Activated CD4-positive, alpha-beta T cell treated with anti-CD3 and anti-CD28 coated beads, Interleukin-2, Interleukin-4, amounts not matched to agents 100 ng/mL and 50 ng/mL, durations not matched to agents 16 hours and 8 hours (primary cell): ENCODE measurements around the gene TMEM51.
"Not testable (repeated sequence)": the region's sequence is repeated elsewhere in the genome, so short reads cannot be mapped to it uniquely, and the experiment has no call there.

Experiments
- DNase-seq: peaks from one replicate; pipeline ENCODE4 v3.0.0-alpha.2; 2020; ENCODE audit warnings: low spot score

The TMEM51 gene

DNA sequence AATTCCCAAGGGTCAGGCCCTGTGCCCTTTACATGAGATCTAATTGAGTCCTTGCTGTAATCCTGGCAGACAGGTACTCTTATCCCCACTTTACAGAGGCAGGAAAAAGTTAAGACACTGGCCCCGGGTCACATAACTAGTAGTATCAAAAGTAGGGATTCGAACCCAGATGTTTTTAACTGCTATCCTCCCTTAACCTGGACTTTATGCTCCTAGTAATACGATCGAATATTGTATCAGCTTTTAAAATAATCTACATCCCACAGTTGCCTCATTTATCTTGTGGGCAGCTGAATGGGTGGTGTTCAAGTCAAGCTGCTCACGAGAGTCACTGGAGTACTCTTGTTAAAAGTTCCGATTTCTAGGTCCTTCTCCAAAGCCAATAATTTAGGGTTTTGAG, 25.5 kb upstream of the TMEM51 start:
- no peak for DNase-seq

DNA sequence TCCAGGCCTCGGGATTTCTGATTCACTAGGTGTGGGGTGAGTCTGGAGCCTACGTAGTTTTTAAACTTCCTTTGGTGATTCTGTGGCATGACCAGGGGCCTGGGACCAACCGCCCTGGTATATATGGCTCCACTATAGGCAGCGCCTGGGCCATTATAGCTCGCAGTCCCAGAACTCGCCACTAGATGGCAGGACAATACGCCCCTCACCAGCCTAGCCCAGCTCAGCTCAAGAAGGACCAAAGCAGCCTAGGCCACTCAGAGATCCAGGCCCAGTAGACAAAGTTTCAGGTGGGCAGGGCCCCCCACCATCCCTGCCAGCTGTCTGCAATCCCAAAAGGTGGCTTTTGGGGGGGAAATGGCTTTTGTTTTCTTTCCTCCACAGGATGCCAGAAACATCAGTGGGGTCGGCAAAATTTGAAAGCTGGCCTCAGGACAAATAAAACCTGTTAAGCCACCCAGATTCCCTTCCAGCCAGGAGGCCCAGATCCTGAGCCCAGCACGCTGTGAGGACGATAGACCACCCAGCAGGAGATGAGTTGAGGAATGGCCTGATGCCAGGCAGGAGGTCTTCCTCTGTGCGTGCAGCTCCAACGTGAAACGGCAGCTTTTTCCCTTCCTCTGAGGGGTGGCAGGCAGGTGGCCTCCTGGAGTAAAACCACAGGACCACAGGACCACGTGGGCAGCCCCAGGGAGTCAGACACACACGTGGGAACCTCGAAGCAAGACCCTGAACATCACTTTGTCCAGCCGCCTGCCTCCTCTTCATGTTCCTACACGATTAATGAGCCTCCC, 24.8 kb upstream of the TMEM51 start:
- peak; percentile 75 for DNase-seq

GRCh38 chr1:15129944-15130343, 23.6 kb upstream of the TMEM51 start:
- no peak for DNase-seq

GRCh38 chr1:15130607-15131006, 22.9 kb upstream of the TMEM51 start:
- no peak for DNase-seq

DNA sequence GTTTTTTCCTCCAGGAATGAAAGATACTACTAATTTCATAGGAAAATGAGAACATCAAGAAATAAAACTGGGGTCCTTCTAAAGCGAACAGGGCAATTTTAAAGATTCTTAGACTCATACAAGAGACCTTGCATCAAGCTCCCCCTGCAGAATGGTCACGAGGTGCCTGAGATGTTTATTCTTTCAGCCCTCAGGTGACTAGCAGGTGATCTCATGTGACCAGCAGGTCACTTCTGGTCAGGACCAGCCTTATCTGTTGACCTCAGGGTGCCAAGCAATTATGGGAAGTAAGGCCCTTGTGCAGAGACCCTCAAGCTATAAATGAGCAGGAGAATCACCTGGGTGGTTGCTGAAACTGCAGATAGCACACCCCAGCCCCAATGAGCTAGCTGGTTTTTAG, 20.6 kb upstream of the TMEM51 start:
- DNase-seq, result no peak

DNA sequence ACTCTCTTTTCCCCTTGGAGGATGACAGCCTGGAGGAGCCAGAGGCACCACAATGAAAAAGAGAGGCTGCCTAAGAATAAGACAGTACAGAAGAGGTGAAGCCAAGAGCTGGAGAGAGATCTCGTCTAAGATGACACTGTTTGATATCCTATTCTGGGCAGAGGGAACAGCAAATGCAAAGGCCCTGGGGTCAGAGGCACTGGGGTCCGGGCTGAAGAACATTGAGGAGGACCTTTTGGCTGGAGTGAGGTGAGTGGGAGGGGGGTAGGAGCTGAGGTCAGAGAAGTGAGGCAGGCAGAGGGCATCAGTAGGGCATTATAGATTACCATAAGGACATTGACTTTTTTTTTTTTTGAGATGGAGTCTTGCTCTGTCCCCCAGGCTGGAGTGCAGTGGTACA, 19.3 kb upstream of the TMEM51 start:
- DNase-seq, result no peak

DNA sequence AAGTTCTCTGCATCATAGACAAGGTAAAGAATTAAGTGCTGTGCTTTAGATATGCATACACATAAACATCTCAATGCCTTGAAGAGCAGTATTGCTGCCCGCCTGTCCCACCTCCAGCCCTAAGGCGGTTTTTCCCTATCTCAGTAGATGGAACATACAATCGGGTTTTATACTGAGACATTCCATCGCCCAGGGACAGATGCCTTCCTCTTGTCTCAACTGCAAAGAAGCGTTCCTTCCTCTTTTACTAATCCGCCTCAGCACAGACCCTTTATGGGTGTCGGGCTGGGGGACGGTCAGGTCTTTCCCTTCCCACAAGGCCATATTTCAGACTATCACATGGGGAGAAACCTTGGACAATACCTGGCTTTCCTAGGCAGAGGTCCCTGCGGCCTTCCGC, 17.9 kb upstream of the TMEM51 start:
- not testable (repeated sequence) for DNase-seq

- DNase-seq, result no peak
Observed at GRCh38 chr1:15137809-15138208, 15.7 kb upstream of the TMEM51 start.

DNA sequence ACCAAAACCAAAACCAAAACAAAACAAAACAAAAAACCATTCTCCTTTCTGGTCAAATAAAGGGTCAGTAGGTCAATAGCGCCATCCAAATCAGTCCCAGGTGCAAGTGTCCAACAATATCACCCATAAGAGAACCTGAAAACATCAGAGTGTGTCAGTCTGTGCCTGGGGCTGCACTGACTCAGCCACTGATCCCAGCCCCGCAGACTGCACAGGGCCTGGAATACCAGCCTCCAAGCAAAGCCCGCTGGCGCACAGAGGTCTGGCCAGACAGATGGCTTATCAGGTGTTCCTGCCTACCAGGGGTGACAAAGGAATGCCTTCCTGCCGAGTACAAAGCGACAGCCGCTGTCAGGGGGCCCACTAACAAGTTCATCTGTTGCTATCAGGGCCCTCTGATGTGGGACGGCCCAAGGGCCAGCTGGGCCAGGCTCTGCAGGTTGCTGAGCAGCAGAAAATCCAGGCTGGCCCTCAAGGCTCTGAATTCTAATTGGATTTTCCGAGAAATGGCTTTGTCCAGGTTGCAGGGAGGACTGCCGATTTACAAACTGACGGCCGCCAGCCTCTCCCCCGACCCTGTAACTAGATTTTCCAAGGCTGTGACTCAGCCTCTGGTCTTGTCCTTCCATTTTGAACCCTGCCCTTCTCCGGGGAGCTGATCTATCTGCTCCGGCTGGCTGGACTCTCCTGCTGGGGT, 13.7 kb upstream of the TMEM51 start:
- DNase-seq, result no peak

GRCh38 chr1:15141935-15142539, 11.5 kb upstream of the TMEM51 start:
- DNase-seq, result no peak

GRCh38 chr1:15145327-15145726, 8.2 kb upstream of the TMEM51 start:
- no peak for DNase-seq

DNA sequence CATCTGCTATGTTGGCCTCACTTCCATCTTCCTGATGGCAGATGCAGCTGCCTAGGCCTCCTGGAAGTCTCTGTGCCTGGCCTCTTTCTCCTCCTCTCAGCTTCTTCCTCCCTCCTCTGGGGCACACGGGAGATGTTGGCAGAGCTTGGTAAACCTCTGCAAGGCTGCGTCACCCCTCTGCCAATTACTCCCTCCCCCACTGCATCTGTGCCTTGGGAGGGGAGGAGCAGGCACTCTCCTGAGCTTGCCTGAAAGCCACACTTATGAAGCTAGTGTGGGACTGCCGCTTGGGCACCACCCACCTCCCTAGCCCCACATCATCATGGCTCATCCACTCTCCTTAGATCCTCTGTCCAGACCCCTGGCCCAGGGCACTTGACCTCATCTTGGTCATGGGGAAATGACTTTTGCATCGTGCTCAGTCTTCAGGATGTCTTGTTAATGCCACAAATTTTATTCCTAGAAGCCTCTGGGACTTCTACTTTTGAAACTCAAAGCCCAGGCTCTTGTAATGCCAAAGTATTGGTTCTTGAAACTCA, 7.3 kb upstream of the TMEM51 start:
- DNase-seq, result no peak

- no peak for DNase-seq
Observed at GRCh38 chr1:15146971-15147376, 6.6 kb upstream of the TMEM51 start.

- DNase-seq, result no peak
Observed at GRCh38 chr1:15148004-15148403, 5.5 kb upstream of the TMEM51 start.

GRCh38 chr1:15148475-15148874, 5.1 kb upstream of the TMEM51 start:
- DNase-seq, result no peak

DNA sequence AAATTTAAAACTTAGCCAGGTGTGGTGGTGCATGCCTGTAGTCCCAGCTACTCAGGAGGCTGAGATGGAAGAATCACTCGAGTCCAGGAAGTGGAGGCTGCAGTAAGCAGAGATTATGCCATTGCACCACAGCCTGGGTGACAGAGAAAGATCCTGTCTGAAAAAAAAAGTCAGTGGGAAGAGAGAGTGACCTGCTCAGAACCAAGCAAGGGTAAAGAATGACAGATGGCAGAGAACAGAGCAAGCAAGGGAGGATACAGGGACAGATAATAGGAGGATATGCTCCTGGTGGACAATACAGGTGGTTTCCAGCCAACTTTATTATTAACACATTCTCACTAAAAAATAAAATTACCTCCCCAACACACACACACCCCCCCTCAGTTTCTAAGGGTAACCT, 4.6 kb upstream of the TMEM51 start:
- no peak for DNase-seq

- no peak for DNase-seq
Observed at GRCh38 chr1:15150376-15150775, 3.2 kb upstream of the TMEM51 start.

- DNase-seq, result no peak
Observed at GRCh38 chr1:15151377-15151806, 2.2 kb upstream of the TMEM51 start.

- no peak for DNase-seq
Observed at GRCh38 chr1:15151871-15152270, 1.7 kb upstream of the TMEM51 start.

GRCh38 chr1:15152318-15153183, 996 bp upstream of the TMEM51 start:
- DNase-seq, result no peak

- peak; percentile 28 for DNase-seq
Observed at GRCh38 chr1:15153842-15154479, 414 bp downstream of the TMEM51 start.
